Measurements from ENCODE around the gene TCF4. TPM values are rescaled to one million over a fixed set of nuclear protein-coding genes. Genes with fewer than 3 reads are reported as not detected.

TCF4 gene
- total and polyA plus RNA-seq, 7 donors: 3.5 to 149 (median 106) TPM

- TF ChIP-seq EP300 (IDR thresholded peaks at IDR 0.05) (no peak), CTCF (IDR thresholded peaks at IDR 0.05) (peak; percentile 57 to 77 (median 76)), POLR2A (IDR thresholded peaks at IDR 0.05) (no peak), POLR2AphosphoS5 (IDR thresholded peaks at IDR 0.05) (peak in 2 of 4 donors; percentile 15 to 16)
- H3K36me3 ChIP-seq: peaks cover 9 to 42% (median 13%) of the 10 kb centered on the region in 4 donors
- 31 to 38% methylated on average over 21 of the region's 21 CpGs for WGBS, 2 donors
- no peaks in the 10 kb centered on the region for H3K27me3 ChIP-seq
- peaks cover 0 to 17% (median 8%) of the 10 kb centered on the region in 4 donors for H3K4me1 ChIP-seq
- peak; percentile 85 for DNase-seq
- H3K4me3 ChIP-seq: no peak overlapping the region
- intact Hi-C loops (cut with DNase I): loop anchor here (2.0 to 5.0 kb wide), 5 partner anchors 103 to 1418 kb away; partner anchors contain the start of gene WDR7
- H3K27ac ChIP-seq: peak overlapping the region; percentile 19 to 51 (median 39)
- no peaks in the 10 kb centered on the region for H3K9me3 ChIP-seq
Measured at GRCh38 chr18:55234366-55235093, 353.5 kb downstream of the TCF4 start.

GRCh38 chr18:55233857-55234256, 354.1 kb downstream of the TCF4 start:
- no peaks in the 10 kb centered on the region for H3K9me3 ChIP-seq
- peaks cover 0 to 19% (median 9%) of the 10 kb centered on the region in 4 donors for H3K4me1 ChIP-seq
- DNase-seq: no peak
- H3K36me3 ChIP-seq: peaks cover 9 to 49% (median 13%) of the 10 kb centered on the region in 4 donors
- 87% methylated on average over 5 of the region's 5 CpGs for WGBS, 2 donors
- intact Hi-C loops (cut with DNase I): loop anchor here (2.0 to 5.0 kb wide), 4 partner anchors 173 to 1418 kb away; partner anchors contain the start of gene WDR7
- H3K27ac ChIP-seq: peak overlapping the region in 1 of 4 donors; percentile 48
- no peaks in the 10 kb centered on the region for H3K27me3 ChIP-seq
- H3K4me3 ChIP-seq: no peak overlapping the region
- TF ChIP-seq EP300 (IDR thresholded peaks at IDR 0.05) (no peak), CTCF (IDR thresholded peaks at IDR 0.05) (no peak), POLR2AphosphoS5 (IDR thresholded peaks at IDR 0.05) (peak in 1 of 4 donors; percentile 9)

- no peak for TF ChIP-seq EP300 (IDR thresholded peaks at IDR 0.05)
- TF ChIP-seq POLR2AphosphoS5 (IDR thresholded peaks at IDR 0.05): no peak
- no peak for TF ChIP-seq CTCF (IDR thresholded peaks at IDR 0.05)
- TF ChIP-seq POLR2A (IDR thresholded peaks at IDR 0.05): no peak
- intact Hi-C loops (cut with DNase I): loop anchor here (5.0 kb wide), 2 partner anchors 175 to 1420 kb away; partner anchors contain the start of gene WDR7
- Histone ChIP-seq H3K9me3 (no peaks in the 10 kb centered on the region), H3K27me3 (no peaks in the 10 kb centered on the region), H3K4me3 (no peak overlapping the region), H3K27ac (no peak overlapping the region), H3K4me1 (peaks cover 0 to 33% (median 22%) of the 10 kb centered on the region in 4 donors), H3K36me3 (peaks cover 9 to 53% (median 13%) of the 10 kb centered on the region in 4 donors)
- WGBS, 2 donors: 93 to 95% methylated on average over 6 of the region's 6 CpGs
- no peak for DNase-seq
Measured at GRCh38 chr18:55232506-55232905, 355.5 kb downstream of the TCF4 start.

- Histone ChIP-seq H3K4me3 (no peak overlapping the region), H3K9me3 (no peaks in the 10 kb centered on the region), H3K4me1 (peaks cover 0 to 29% (median 21%) of the 10 kb centered on the region in 4 donors), H3K27ac (peak overlapping the region in 2 of 4 donors; percentile 75 to 77), H3K36me3 (peaks cover 9 to 57% (median 13%) of the 10 kb centered on the region in 4 donors), H3K27me3 (no peaks in the 10 kb centered on the region)
- no peak for TF ChIP-seq POLR2A (IDR thresholded peaks at IDR 0.05)
- no peak for TF ChIP-seq CTCF (IDR thresholded peaks at IDR 0.05)
- no peak for TF ChIP-seq EP300 (IDR thresholded peaks at IDR 0.05)
- no peak for TF ChIP-seq POLR2AphosphoS5 (IDR thresholded peaks at IDR 0.05)
- DNase-seq: no peak
- 78 to 86% methylated on average over 4 of the region's 4 CpGs for WGBS, 2 donors
- intact Hi-C loops (cut with DNase I): loop anchor here (5.0 kb wide), 3 partner anchors 178 to 1423 kb away; partner anchors contain the start of genes TCF4 and WDR7
Measured at GRCh38 chr18:55229682-55230081, 358.3 kb downstream of the TCF4 start.

Measured in sigmoid colon (tissue), 7 donors.